IPS-NIHi7 (cell line): ENCODE results near the gene MUC6.

Experiments used
- DNase-seq: peaks from one replicate; pipeline ENCODE4 v3.0.0; 2012; ENCODE audit warnings: mixed read lengths; ENCODE audit errors: extremely low spot score

MUC6 gene

GRCh38 chr11:1038361-1038760, 1.8 kb upstream of the MUC6 start:
- DNase-seq: no peak

GRCh38 chr11:1037506-1038055, 1.1 kb upstream of the MUC6 start:
- DNase-seq: no peak

DNA sequence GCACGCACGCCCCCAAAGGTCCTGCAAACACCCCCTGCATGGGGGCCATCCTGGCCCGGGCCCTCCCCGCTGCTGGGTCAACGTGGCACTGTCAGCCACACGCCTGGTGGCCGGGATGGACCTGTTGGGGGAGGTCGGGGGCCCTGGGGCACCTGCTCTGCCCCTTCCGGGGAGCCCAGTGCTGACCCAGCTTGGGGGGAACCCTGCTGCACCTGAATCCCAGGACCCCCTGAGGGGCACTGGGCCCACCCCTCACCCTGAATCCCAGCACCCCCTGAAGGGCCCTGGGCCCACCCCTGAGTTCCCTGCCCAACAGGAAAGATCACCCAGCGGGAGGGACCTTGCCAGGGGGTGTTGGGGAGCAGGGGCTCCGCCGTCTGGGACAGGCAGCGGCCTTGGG, 413 bp upstream of the MUC6 start:
- no peak for DNase-seq

DNA sequence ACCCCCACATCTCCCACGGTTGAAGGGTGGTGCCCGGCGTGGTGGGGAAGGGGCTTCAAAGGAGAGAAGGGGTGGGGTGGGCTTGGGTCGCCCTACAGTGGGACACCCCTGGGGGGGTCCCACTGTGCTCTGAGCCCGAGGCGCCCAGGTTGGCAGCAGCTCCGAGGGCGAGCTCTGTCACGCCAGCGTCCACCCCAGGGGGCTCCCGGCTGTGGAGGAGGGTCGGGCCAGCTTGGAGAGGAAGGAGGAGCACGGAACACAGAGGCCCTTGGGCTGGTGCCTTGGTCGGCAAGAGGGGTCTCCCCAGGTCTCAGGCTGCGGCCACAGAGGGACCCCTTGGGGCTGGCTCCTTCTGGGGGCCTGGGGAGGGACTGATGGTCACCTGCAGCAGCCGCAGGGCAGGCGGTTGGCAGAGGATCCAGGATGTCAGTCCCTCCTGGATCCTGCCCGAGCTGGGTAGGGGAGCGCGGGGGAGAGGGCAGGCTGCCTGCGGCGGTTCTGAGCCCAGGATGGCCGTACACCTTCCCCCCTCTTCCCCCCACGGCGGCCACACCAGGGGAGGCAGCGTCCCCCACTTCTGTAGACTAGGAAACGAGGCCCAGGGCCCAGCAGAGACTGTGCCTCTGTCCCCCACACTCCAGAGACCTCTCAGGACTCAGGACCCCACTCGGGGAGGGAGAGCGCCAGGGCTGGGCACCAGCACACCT, 788 bp downstream of the MUC6 start:
- no peak for DNase-seq

DNA sequence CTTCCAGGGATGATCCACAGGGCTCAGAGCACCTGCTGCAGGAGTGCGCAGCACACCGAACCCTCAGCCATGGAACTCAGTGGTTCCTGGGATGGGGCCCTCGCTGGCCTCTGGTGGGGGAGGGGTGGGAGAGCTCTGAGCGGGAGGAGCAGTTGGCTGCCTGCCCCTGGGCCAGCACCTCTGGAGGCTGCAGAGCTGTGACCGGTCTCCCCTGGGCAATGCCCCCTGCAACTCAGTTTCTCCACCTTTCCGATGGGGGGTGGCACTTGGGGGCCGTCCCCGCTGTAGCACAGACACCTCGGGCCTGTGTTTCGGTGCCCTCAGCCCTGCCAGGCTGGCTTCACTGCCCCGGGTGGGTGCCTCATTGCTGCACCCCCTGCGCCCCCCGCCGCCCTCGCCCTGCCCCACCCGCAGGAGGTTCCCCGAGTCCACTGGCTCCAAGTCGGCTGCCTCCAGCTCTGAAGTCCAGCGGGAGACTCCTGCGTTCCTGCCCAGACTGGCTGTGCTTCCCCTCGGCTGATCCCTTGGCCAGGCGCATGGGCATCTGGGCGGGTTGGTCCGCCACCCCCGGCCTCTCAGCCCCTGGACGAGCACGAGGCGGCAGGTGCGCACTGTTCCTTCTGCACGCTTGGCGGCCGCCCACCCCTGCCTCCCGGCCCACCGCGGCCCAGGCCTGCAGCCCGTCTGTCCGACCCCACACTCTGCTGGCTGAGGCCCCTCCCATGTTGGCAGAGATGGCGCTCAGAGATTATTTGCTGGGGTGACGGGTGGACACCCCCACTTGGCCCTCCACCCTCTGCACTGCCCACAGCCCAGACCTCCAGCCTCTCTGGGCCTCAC, 1.8 kb downstream of the MUC6 start:
- no peak for DNase-seq

GRCh38 chr11:1034001-1034400, 2.5 kb downstream of the MUC6 start:
- no peak for DNase-seq

- no peak for DNase-seq
These were observed 3.3 kb downstream of the MUC6 start for GRCh38 chr11:1033016-1033798.

GRCh38 chr11:1032310-1032891, 4.1 kb downstream of the MUC6 start:
- no peak for DNase-seq

DNA sequence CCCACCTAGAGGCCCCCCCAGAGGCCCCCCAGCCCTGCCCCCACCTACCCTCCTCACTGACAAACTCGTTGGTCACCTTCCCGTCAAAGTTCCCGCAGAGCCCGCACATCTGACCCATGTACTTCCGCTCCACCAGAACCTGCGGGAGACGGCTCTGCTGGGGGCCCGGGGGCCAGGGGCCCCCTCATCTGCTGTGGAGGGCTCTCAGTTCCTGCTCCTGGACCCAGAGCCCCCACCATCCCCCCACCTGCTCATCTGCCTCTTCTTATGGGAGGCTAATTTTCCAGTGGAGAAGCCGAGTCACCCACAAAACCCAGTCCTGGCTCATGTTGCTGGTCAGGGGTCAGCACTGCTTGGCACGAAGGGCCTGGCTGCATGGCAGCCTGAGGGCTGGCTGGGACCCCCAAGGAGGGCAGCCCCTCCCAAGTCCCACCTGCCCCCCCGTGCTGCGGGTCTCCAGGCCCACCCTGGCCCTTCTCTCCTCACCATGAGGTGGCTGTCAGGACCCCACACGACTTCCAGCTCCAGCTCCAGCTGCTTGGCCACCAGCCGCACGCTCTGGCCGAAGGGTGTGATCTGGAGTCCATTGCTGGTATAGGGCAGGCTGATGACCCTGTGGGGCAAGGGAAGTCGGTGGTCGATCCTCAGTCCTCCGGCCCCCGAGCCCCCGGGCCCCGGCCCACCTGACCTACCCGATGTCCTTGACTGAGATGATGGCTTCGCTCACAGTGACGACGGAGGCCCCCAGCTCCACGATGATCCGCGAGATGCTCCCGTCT, 5.2 kb downstream of the MUC6 start:
- no peak for DNase-seq

- no peak for DNase-seq
These were observed 6.0 kb downstream of the MUC6 start for GRCh38 chr11:1030556-1030955.

DNA sequence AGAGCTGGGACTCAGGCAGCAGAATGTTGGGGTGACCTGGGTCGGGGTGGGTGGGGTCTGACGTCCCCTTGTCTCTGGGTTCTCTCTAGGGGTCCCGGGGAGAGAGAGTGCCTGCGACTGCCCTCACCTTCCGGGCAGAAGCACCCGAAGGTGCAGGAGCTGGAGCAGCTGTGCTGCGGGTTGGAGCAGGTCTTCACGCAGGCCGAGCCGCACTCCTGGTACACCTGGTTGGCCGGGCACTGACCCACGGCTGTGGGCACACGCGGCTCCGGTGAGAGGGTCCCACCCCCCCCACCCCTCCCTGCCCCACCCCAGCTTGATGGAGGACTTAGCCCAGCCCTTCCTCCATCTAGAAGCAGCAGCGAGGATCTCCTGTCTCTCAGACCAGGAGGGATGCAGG, 6.4 kb downstream of the MUC6 start:
- no peak for DNase-seq

DNA sequence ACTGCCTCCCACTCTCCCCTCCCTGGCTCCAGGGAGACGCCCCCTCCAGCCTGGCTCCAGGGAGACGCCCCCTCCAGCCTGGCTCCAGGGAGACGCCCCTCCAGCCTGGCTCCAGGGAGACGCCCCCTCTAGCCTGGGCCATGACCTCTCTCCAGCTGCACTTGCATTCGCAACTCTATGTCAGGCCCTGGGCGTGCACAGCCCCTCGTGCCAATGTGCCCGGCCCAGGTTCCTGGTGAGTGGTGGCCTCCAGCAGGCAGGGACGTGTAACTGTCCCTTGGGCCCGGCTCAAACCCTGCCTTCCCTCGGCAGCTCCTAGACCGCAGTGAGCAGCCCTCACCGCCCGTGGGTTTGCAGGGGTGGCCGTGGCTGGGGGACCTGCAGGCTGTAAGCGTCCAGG, 6.9 kb downstream of the MUC6 start:
- DNase-seq: no peak

DNA sequence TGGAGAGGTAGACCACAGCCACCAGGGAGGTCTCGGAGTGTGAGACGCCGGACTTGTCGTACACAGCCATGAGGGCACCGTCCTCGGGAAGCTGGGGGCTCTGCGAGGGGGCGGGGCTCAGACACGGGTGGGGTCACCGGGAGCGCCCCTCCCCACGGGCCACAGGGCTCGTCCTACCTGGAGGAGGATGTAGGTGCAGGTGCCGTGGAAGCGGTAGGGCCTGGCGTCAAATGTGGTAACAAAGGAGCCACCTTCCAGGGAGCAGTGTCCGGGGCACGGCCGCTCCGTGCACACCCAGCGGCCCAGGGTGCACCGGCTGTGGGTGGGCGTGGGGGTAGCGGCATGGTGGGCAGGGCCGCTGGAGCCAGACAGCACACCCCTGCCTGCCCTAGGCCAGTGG, 7.5 kb downstream of the MUC6 start:
- DNase-seq: no peak

GRCh38 chr11:1028616-1029015, 7.9 kb downstream of the MUC6 start:
- DNase-seq: no peak

DNA sequence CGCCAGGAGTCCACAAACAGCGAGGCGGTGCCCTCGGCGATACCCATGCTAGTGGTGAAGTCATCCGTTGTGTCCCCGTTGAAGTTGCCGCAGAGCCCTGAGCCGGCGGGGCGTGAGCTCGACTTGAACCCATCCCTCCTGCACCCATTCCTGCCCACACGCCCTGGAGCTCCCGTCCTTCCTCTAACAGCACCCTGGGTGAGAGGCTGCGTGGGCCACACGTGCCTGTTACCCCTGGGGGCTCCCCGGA, 8.3 kb downstream of the MUC6 start:
- DNase-seq: no peak

DNA sequence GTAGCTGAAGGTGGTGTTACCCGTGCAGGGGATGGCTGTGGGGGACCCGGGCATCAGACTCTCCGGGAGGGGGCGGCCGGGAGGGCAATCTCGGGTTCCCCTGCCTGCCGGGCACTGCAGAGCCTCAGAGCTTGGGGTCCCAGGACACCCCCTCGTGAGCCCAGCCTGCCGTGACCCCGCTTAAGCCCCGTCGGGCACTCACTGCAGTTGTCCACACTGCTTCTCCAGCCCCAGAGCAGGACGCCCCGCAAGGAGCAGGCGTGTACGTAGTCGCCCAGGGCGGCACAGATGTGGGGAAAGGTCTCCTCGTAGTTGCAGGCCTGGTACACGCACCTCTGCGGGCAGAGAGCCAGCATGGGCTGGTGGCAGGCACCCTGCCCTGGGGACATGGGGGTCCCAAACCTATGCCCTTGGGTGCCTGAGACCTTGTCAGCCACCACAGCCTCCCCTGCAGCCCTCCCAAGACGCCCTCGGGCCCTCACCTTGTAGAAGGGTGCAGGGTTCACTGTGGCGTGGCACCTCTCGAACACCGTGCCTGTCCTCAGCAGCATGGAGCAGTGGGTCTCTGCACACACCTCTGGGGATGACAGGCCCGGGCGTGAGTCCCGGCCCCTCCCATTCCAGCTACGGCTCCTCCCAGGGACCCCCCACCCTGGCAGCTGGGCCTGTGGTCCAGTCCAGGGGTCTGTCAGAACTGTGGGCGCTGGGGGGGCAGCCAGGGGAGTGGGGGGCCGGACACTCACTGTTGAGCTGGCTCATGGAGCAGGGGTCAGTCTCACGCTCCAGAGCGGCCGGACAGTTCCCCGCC, 8.8 kb downstream of the MUC6 start:
- no peak for DNase-seq

- DNase-seq: no peak
These were observed 9.7 kb downstream of the MUC6 start for GRCh38 chr11:1026641-1027482.

DNA sequence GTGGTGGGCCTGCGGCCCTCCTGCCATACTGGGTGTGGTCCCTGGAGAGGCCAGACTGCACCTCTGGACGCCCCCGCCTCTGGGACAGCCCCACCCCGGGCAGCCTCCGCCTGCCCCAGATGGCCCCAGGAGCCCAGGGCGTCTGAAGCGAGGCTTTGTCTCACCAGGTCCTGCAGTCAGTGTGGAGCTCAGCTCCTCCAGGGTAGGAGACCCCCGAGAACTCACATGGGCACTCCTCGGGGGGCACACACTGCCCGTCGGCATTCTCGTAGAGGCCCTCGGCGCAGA, 10.4 kb downstream of the MUC6 start:
- DNase-seq: no peak

- DNase-seq: no peak
These were observed 10.9 kb downstream of the MUC6 start for GRCh38 chr11:1025410-1026162.
